GM19043 (cell line): ENCODE measurements around the gene RP2.
A peak's percentile ranks its signal among the peaks of the same experiment; 100 is the strongest.

Experiments used
- ATAC-seq: cut with Tn5 transposase; IDR thresholded peaks from one replicate; pipeline ENCODE4 v1.9.1; 2021; ENCODE audit warnings: low read depth; ENCODE audit not compliant: unreplicated experiment

The RP2 gene

DNA sequence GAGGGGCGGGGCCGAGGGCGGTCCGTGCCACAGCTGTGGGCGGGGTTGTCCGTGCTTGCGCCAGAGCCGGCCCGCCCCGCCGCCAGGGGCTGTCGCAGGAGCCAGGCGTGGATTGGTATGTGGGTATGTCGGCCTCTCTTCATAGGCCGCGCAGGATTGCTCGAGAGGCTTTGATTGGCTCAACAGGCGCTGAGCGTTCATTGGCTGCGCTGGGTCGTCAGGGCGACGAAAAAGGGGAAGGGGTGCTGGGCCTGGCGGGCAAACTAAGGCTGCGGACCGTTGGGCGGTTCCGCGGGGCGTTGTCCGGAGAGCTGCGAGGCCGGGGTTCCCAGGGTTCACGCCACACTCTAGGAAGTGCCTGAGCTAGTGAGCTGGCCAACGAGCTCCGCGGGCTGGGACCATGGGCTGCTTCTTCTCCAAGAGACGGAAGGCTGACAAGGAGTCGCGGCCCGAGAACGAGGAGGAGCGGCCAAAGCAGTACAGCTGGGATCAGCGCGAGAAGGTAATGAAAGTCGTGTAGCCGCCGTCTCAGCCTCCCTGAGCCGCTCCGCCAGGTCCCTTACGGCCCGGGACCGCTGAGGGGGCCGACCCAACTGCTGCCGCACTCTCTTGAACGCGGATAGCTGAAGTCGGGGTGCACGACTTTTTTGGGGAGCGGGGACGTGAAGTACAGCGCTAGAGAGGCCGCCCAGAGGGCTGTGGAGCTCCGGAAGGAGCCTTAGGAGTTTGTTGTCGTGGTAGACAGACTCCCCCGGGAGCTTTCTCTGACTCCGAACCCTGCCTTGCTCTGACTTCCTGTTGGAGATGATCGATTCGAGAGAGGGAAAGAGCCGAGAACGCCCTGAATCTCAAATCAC is at the start of gene RP2:
RP2 (plus strand) TSS at position 343 of the 857 bp plus-strand sequence; CDS start at position 401, 58 bp downstream.
- peak; percentile 96 for ATAC-seq

DNA sequence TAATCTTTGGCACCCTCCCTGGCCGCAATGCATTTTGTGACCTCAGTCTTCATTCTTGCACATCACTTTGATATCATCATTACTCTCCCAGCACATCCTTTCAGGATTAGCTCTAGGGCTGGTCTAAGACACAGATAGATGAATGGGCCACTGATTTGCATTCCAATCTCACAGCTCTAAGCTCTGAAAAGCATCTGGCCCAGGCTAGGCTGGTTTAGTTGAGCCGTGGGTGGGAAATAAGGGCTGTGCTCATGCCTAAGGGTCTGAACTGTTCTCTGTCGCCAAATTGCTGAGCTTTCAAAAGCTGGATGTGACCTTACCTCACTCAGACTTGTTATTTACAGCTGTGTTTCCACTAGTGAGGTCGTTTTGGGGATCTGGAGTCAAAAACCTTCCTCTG is 47.9 kb upstream of the RP2 start:
- ATAC-seq = no peak

DNA sequence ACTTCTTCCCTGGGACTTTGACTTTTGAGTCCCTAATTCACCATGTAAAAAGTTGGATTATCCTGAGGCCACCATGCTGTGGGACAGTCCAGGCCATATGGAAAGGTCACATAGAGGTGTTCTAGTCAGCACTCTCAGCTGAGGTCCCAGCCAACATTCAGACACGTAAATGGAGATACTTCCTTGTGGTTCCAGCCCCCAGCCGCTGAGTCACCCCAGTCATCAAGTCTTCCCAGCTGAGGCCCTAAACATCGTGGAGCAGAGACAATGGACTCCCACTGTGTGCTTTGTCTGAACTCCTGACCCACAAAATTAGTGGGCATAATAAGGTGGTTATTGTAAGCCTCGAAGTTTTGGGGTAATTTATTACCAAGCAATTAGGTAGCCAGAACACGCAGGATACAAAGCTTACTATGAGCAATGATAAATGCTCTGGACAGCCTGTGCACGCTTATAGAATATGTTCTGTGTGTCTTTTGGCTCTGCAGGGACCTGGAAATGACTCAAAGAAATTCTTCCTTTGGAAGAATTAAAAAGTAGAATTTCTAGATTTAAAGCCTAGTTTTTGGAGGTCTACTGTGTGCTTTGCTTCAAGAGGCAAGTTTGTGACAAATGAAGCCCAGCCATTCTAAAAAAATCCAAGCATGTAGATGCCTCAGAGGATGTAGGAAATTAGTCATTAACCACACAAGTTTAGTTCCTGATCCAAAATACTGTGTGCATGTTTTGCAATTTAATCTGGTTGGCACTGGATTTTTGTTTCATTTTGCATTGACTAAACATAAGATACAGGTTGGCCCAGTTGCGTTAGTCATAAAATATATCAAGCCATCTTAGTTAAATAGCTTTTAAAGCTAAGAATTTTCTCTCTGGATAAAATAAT is 44.7 kb upstream of the RP2 start:
- peak; percentile 70 for ATAC-seq

DNA sequence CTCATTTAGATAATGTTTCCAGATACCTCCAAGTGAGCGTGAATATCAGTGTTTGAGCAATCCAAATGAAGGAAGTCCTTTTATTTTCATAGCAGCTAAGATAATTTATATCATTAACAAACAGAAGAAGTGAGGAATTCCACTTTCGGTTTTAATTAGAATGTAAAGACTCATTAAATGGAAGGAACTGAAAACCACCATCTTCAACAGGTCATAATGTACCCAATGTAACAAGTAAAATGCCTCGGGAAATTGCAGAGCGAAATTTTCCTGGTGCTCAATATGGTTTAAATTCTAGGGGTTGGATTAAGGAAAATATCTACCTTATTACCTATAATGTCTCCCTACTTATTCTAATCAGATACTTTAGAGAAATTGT is 44.0 kb upstream of the RP2 start:
- no peak for ATAC-seq

DNA sequence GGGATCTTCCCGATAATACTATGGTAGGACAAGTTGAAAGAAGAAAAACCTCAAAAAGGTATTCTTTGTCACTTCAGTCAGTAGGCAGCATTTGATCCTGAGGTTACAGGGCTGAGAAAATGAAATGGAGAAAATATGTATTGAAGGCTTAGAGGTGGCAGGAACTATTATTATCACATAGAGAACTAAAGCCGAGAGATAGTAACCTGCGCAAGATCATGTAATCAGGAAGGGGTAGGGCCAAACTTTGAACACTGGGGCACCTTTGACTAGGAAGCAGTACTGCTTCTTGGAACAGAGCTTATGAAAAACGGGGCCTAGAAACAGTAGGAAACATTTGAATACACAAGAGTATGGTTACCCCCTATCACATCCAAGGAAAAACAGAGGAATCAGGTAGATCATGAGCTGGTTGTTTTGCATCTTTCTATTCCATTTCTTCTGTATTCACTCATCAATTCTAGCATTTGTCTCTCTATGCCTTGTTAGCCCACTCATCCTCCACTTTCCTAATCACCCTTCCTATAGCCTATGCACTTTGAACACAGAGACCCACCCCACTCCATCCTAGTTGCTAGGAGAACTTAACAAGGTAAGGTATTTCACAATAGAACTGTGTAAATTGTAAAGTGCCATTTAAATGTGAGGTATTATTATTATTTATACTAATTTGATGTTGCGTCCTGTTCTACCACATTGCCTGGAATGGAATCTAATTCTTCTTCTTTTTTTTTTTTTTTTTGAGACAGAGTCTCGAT is 43.3 kb upstream of the RP2 start:
- no peak for ATAC-seq

DNA sequence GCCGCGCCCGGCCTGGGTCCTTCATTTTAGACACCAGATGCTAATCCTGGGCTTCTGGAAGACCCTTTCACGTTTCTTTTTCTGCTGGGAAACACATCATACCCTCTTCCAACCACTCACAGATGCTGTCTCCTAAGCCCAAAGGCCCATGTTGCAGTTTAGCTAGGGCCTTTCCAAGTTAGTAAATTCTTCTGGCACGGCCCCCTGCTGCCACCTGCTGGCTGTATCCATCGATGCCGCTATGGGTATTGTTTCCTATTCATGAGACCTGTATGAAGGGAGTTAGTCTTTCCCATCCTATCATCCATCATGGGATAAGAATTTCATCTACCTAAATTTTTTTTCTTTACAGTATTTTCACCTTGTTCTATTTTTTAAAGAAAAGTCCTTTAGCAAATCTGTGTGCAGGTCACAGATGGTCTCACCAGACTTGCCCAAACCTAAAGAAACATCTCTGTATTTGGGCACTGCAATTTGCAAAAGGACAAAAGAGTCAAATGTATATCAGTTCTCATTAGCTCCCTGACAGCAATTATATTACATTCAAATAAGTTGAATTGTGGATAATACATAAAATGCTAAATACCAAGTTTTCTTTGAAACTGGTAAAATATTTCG is 40.2 kb upstream of the RP2 start:
- no peak for ATAC-seq

DNA sequence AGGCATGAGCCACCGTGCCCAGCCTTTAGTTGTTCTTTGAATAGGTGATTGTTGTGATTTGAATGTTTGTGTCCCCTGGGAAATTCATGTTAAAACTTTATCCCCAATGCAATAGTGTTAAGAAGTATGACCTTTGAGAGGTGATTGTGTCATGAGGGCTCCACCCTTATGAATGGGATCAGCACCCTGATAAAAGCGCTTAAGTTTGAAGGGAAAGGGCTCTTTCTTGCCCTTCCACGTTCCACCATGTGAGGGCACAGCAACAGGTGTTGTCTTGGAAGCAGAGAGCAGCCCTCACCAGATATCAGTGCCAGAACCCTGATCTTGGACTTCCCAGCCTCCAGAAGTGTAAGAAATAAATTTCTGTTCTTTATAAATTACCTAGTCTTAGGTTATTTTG is 33.7 kb upstream of the RP2 start:
- no peak for ATAC-seq

DNA sequence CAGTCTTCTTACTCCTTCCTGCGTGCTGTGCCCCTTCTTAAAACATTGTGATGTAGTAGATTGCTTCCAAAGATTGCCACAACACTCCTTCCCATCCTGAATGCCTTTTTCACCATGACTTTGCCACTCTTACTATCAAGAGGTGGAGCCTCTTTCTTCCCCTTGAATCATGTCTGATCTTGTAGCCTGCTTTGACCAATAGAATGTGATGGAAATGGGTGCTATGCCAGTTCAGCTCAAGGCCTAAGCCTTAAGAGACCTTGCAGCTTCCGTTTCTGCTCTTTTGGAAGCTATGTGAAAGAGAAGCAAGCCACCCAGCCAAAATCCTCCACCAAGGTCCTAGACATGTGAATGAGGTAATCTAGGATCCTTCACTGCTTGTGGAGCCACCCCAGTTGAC is 31.6 kb upstream of the RP2 start:
- no peak for ATAC-seq

DNA sequence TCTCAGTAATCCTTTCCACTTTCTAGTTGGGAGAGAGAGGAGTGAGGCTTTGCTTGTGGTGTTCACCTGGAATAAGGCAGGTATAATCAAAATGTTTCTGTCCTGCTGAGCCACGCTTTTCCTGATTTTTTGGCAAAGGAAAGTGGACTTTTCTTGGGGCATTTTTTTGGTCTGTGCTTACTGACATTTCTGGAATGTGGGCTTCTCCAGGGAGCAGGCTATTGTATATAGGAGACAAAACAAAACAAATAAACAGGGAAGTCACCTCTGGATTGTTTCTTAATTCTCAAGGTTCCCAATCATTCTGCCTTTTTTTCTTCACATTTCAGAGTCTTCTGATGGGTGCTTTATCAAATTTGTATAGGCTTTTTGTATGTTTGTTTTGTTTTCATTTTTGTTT is 25.7 kb upstream of the RP2 start:
- no peak for ATAC-seq

DNA sequence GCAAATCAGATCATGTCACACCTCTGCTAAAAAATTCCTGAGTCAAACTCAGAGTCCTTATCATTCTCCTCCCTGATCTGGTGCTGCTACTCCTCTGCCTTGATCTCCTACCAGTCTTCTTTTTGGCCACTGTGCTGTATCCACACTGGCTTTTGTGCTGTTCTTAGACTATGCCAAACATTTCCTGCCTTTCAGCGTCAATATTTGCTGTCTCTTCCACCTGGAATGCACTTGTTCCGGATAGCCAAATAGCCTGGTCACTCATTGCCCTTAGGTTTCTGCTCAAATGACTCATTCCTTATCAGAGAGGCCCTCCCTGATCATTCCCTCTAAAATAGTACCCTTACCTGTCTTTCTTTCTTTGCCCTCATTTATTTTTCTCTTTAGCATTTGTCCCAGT is 24.4 kb upstream of the RP2 start:
- ATAC-seq = no peak

DNA sequence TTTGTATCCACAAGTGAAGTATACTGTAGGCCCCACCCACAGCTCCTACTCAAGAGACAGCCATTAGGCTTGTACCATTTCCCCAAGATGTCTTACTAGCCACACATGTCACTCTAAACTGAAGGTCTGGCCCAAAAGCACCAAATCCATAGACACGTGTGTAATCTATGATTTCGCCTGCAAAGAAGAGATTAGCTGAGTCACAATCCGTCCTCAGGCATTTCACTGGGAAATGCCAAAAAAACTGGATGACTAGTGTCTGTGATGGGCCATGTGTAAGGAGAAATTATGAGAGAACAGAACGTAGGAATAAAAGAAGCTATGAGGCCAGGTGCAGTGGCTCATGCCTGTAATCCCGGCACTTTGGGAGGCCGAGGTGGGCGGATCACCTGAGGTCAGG is 21.9 kb upstream of the RP2 start:
- ATAC-seq = no peak

DNA sequence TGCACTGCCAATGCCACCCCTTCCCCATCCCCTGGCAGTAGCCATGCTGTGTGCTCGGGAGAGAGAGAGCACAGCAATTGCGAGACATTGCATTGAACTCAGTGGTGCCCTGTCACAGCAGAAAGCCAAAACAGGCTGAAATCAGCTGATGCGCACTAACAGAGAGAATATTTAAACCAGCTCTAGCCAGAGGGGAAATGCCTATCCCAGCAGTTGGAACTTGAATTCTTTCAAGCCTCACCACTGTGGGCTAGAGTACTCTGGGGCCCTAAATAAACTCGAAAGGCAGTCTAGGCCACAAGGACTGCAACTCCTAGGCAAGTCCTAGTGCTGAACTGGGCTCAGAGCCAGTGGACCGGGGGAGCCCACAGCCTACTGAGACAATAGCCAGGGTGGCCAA is 17.7 kb upstream of the RP2 start:
- no peak for ATAC-seq

DNA sequence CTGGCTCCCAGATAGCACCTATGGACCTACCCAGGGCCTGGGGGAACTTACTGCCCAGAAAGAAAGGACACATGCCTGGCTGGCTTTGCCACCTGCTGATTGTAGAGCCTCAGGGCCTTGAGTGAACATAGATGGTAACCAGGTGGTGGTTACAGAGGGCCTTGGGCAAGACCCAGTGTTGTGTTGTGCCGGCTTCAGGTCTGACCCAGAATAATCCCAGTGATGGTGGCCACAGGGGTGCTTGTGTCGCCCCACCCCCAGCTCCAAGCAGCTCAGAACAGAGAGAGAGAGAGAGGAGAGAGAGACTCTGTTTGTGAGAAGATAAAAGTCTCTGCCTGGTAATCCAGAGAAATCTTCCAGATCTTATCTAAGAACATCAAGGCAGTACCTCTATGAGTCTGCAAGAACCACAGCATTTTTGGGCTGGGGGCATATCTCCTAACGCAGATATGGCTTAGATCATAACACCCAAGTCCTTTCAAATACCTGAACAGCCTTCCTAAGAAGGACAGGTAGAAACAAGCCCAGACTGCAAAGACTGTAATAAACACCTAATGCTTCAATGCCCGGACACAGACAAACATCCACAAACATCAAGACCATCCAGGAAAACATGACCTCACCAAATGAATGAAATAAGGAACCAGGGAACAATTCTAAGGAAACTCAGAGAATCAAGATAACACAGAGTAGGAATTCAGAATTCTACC is 16.3 kb upstream of the RP2 start:
- ATAC-seq = no peak

DNA sequence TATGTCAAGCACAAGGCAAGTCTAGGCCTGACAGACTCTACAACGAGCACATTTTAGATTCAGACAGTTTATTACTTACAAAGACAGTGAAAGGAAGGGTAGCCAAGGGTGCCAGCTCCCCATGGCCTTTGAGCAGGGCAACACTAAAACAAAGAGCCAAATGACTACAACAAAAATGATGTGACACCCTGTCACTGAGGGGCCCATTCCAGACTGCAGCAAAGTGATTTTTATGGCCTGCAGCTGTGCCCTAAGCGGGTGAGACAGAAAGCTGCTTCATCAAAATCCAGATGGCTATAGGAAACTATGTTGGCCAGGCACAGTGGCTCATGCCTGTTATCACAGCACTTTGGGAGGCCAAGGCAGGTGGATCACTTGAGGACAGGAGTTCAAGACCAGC is 13.4 kb upstream of the RP2 start:
- ATAC-seq = no peak

DNA sequence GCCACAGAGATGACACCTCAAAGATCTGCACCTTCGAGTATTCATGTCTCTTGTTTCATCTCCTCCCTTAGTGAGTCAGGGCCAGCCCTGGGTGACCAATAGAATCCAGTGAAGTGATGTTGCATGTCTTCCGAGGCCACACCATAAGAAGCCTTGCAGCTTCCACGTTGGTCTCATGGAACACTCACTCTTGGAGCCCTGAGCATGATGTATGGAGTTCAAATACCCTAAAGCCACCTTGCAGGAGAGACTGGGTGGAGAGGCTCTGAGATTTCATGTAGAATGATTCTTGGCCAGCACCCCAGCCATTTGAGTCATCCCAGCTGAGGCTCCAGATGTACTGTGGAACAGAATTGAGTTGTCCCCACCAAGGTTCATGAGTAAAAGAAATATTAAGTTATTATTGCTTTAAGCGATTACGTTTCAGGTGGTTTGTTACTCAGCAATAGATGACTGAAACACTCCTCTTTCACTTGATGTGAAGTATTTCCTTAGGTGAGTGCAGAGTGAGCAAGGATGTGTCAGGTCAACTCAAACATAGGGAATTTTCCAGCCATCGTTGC is 5.0 kb upstream of the RP2 start:
- ATAC-seq = no peak

DNA sequence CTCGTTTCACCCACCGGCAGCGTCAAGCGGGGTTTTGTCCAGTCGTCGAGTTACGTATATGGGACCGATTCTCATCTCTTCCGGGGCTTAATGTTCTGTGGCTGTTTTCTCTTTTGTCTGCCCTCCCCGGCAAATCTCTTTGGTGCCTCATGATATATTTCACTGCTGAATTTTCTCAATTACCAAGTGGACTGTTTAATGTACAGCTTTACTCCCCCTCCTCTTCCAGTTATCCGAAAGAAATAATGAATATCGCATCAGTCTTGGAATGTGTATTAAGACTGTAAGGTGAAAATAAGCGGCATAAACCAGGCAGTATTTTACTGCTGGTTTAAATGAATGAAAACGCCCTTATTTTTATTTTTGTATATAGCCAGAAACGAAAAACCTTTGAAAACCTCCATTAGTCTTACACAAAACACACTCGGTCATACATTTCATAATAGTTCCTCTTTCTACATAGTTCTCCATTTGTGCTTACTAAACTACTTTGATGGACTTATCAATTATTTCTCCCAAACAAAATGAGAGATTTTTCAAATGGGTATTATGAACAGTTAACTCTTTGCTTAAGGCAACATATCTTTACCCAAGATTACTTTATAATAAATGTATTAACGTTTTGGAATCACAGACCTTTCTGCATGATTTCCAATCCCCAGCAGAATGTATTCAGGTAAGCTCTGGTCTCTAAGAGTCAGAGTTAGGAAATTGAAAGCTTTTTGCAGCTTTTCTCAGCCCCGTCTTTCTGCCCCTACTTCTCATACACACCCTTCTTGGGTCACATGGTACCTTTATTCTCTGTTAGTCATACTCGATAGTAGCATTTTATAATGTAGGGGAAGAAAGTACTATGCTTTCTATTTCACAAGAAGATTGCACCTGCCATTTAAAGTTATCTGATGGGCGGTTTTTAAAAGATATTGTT is 979 bp downstream of the RP2 start:
- ATAC-seq = no peak

DNA sequence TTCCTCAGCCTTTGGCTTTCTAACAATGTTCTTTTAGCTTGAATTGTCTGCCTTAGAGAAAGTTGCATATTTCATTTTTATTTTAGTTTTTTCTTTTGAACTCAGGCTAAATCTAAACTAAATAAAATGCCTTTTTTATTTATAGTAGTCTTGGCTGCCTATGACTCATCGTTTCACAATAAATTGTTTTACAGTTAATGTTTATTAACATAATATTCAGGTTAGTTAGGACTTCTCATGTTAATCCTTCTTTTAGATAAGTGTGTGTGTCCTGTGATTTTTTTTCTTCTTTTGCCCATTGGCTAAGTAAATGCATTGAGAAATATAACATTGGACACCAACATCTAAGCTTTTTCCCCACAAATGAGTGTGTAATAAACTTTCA is 1.6 kb downstream of the RP2 start:
- ATAC-seq = no peak

DNA sequence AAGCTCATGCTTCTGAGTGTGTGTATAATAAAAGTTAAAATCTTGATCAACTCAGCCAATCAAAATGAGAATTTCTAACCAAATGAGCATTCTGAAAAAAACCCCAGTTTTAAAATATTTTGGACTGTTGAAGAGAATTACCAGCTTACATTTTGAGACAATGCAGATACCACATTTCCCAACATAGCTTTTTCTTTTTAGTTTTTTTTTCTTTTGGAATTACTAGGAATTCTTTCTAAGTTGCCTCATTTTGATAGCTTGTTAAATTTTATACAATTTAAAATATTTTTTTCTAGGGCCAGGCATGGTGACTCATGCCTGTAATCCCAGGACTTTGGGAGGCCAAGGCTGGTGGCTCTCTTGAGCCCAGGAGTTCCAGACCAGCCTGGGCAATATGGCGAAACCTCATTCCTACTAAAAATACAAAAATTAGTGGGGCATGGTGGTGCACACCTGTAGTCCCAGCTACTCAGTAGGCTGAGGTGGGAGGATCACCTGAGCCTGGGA is 2.2 kb downstream of the RP2 start:
- no peak for ATAC-seq
